Body of pancreas (tissue), 4 donors: ENCODE measurements around the gene ATP1A1.

Experiments
- POLR2A ChIP-seq, 3 donors: fragments of 450-650 bp; IDR thresholded peaks; one replicate each; pipeline ENCODE4 v1.6.1; 2016; ENCODE audit warnings: antibody characterized with exemption in 3 of 3, mild to moderate bottlenecking in 2 of 3
- TF ChIP-seq, protein P1 (sequence below), 7 experiments: fragments of 450-650 bp in 4 of 7; fragments of 200-600 bp in 3 of 7; sonication (generic) in 3 of 7; IDR thresholded peaks; one replicate each; pipeline ENCODE4 v1.5.1; 2016 to 2019; ENCODE audit warnings: antibody characterized with exemption in 7 of 7

DNA sequence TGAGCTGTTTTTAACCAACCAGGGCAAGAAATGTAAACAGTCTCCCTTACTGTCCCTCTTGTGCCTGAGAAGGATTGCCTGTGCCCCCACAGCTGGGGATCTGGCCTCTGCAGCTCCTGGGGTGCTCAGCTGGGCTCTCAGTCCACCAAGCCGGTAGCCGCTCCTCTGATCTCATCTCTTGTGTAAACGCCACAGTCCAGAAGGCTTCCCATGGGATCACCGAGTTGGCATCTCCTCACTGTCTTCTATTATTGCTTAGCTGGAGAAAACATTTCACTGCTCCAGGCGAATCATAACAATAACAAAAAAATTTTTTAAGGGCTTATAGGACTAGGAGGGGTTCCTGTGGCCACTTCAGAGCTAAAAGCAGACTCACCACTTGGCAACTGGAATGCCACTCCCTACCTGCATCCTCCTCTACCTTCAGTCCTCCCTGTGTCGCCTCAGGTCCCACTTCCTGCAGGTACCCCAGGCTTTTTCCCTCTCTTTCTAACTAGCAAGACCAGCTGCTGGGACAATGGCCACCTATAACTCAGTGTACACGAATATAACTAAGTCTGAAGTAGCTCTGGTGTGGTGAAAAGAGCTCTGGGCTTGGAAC lies 75.8 kb downstream of the ATP1A1 start:
- TF ChIP-seq, protein P1, sequence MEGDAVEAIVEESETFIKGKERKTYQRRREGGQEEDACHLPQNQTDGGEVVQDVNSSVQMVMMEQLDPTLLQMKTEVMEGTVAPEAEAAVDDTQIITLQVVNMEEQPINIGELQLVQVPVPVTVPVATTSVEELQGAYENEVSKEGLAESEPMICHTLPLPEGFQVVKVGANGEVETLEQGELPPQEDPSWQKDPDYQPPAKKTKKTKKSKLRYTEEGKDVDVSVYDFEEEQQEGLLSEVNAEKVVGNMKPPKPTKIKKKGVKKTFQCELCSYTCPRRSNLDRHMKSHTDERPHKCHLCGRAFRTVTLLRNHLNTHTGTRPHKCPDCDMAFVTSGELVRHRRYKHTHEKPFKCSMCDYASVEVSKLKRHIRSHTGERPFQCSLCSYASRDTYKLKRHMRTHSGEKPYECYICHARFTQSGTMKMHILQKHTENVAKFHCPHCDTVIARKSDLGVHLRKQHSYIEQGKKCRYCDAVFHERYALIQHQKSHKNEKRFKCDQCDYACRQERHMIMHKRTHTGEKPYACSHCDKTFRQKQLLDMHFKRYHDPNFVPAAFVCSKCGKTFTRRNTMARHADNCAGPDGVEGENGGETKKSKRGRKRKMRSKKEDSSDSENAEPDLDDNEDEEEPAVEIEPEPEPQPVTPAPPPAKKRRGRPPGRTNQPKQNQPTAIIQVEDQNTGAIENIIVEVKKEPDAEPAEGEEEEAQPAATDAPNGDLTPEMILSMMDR (IDR thresholded peaks at IDR 0.05), result no peak
- no peak for TF ChIP-seq POLR2A (IDR thresholded peaks at IDR 0.05)
